Neural cell (in vitro differentiated cells): ENCODE results near the gene ITPRID2.

Experiments
- TAF1 ChIP-seq: IDR thresholded peaks from 2 replicates; pipeline ENCODE4 v1.6.1; 2012; ENCODE audit warnings: low read depth
- TF ChIP-seq, protein P1 (sequence below): fragments of 450-650 bp; IDR thresholded peaks from 2 replicates; pipeline ENCODE4 v1.5.1; 2014; ENCODE audit warnings: antibody characterized with exemption, mild to moderate bottlenecking, moderate library complexity; ENCODE audit not compliant: poor library complexity, severe bottlenecking

DNA sequence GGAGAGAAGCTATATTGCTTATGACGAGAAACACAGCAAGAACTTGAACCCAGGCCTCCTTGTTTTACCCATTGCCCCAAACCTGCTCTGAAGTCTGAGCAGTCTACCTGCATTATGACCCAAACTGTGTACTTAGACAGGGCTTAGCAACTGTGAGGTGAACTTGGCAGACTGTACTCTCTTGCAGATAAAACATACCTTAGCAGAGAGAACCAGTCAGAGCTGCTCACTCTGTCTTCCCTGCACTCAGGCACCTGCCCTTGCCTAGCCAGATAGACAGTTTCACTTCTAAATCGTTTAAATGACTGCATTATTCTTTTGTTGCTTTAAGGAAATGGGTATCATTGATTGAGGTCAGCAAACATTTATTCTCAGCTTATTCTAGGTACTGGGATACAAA is 20.3 kb downstream of the ITPRID2 start:
- TF ChIP-seq, protein P1, sequence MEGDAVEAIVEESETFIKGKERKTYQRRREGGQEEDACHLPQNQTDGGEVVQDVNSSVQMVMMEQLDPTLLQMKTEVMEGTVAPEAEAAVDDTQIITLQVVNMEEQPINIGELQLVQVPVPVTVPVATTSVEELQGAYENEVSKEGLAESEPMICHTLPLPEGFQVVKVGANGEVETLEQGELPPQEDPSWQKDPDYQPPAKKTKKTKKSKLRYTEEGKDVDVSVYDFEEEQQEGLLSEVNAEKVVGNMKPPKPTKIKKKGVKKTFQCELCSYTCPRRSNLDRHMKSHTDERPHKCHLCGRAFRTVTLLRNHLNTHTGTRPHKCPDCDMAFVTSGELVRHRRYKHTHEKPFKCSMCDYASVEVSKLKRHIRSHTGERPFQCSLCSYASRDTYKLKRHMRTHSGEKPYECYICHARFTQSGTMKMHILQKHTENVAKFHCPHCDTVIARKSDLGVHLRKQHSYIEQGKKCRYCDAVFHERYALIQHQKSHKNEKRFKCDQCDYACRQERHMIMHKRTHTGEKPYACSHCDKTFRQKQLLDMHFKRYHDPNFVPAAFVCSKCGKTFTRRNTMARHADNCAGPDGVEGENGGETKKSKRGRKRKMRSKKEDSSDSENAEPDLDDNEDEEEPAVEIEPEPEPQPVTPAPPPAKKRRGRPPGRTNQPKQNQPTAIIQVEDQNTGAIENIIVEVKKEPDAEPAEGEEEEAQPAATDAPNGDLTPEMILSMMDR = no peak
- no peak for TF ChIP-seq TAF1
